Islet precursor cell (in vitro differentiated cells): ENCODE data around the gene EML6.
"Not testable (repeated sequence)": the region's sequence is repeated elsewhere in the genome, so short reads cannot be mapped to it uniquely, and the experiment has no call there.

Source experiments
- DNase-seq: peaks from one replicate; pipeline ENCODE4 v3.0.0-alpha.2; 2018

The EML6 gene

GRCh38 chr2:54969295-54969939 is 246.0 kb downstream of the EML6 start:
- no peak for DNase-seq

DNA sequence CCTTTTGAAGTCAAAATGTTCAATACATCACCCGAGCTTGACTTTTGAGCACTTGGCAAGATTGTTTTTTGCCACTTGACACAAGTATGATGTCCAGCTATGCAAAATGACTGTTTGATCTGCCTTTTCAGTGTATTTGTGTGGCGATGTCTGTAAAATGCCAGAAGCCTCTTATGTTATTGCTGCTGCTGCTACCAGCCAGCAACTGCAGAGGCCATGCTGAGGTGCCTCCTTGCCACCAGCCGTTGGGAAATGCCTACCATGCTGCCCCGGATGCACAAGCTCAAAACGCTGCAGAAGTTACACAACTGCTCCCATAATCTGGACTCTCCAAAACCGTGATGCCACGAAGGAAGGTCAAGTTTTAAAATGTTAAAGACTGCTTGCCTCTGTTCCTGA is 246.5 kb downstream of the EML6 start:
- DNase-seq, result no peak

GRCh38 chr2:54975175-54975574 is 251.7 kb downstream of the EML6 start:
- no peak for DNase-seq

- no peak for DNase-seq
These were observed 252.4 kb downstream of the EML6 start for GRCh38 chr2:54975598-54976492.

GRCh38 chr2:54977149-54977548 is 253.7 kb downstream of the EML6 start:
- DNase-seq, result no peak

DNA sequence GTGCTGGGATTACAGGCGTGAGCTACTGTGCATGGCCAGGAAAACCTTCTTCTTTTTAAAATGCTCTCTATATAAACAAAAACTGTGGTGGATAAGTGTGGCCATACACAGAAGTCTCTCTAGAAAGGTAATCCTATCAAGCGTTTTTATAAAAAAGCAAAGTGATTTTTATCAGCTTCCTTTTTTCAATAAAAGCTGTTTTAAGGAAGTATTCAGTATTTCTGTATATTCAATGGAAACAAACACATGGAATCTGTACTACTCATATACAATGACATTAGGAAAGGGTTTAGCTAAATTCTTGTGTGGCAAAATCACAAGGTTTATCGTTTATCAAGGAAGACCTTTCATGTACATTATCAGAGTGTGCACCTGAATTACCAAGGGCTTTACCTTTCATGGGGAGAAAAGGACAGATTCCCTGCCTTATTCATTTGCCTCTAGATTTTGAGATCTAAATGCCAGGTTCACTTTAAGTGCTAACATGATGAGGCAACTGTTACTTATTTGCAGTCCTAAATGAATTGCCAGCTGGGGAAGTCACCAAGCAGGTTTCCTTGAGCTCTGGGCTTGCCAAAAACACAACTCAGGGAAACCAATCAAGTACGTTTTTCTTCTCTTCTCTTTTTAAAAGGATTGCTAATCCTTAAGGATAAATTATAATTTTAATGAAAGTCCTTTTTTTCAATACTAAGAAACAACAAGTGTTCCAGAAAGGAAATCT is 256.0 kb downstream of the EML6 start:
- DNase-seq, result no peak

DNA sequence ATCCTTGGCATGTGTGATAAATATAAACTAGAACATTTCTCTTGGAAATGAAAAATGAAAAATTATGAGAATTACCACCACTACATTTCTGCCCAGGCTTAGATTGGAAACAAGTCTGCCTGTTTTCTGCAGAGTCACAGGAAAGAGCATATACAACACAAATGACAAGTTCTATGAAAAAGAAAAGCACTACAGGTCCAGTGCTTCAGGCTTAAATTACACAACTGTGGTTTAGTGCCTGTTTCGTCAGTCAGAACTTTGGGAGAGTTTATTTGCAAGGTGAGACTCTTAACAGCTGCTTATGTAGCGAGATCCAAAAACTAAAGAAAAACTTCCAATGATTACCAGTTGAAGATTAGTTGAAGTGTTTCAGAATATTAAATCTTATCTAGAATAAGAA is 257.9 kb downstream of the EML6 start:
- no peak for DNase-seq

GRCh38 chr2:54983345-54984220 is 260.1 kb downstream of the EML6 start:
- no peak for DNase-seq

DNA sequence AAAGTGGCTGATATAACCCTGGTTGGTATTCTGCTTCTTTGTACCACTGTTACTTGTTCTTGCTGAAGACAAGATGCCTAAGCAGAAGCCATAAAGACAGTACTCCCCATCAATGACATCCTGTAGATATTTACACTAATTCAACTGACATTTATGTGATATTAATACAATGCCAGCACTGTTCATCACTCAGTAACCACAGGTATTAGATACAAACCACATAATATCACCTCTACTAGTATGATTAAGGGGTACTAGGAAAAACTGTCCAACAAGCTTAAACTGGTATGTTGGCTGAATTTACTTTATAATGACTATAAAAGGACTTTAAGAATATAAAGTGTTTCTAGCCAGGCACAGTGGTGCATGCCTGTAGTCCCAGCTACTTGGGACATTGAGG is 261.0 kb downstream of the EML6 start:
- no peak for DNase-seq

DNA sequence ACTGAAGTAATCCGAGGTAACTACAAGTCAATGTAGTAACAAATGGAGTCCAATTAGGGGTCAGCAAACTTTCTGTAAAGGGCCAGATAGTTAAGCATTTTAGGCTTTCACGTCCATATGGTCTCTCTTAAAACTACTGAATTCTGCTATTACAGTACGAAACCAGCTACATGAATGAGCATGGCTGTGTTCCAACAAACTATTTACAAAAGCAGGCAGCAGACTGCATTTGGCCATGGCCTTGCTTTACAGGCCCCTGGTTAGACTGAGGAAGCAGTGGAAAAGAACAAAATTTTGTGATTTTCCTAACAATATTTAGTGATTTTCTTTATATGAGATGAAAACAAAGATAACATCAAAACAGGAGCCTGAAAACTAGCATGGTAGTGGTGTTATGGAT is 262.8 kb downstream of the EML6 start:
- DNase-seq, result no peak

GRCh38 chr2:54988612-54989011 is 265.1 kb downstream of the EML6 start:
- DNase-seq, result no peak

- DNase-seq, result not testable (repeated sequence)
These were observed 267.2 kb downstream of the EML6 start for GRCh38 chr2:54990694-54991093.

- DNase-seq, result no peak
These were observed 272.1 kb downstream of the EML6 start for GRCh38 chr2:54995553-54995952.

DNA sequence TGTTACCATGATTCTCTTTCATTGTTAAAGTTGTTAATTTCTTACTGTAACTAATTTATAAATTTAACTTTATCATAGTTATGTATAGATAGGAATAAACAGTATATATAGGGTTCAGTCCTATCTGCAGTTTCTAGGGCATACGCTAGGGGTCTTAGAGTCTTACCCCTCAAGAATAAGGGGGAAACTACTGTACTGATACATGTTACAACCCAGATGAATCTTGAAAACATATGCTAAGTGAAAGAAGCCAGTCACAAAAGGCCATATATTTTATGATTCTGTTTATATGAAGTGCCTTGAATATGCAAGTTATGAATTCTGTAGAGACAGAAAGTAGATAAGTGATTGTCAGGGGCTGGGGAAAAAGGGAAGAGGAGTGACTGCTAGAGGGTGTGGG is 274.4 kb downstream of the EML6 start:
- no peak for DNase-seq

- no peak for DNase-seq
These were observed 275.7 kb downstream of the EML6 start for GRCh38 chr2:54999182-54999581.

- DNase-seq, result no peak
These were observed 276.9 kb downstream of the EML6 start for GRCh38 chr2:55000341-55000740.

- no peak for DNase-seq
These were observed 278.3 kb downstream of the EML6 start for GRCh38 chr2:55001716-55002115.

DNA sequence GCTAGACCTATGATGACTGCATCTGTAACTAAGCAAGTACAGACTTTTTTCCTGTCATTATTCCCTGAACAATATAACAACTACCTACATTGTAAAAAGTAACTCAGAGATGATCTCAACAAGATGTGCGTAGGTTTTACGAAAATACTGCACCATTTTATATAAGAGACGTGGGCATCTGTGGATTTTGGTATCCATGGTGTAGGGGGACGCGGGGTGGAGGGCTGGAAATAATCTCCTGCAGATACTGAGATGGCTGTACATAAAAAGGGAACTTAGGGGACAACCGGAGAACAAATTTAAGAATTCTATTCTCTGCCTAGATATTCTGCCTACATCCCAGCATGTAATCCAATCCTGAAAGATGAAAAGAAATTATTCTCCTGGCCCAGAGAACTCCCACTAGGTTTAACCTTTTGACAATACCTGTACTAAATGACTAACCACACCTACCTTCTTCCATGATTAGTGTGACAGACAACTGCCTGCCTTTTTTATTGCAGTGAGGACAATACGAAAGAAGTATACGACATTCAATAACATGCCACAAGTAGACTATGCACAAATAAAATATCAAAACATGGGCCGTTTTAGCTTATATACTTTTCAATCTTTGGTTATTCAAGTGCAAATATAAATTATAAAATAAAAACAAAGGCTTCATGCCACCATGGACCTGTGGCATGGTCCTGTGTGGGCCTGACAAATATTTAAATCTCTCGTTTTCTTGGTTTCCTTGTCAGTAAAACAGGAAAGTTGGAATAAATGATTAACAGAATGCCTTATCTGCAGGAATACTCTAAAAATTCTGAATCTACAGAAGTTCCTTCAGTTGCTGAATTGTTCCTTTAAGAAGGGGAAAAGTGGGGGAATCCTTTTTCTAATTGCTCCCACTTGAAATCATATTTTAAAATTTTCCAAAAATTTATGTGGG is 280.5 kb downstream of the EML6 start:
- no peak for DNase-seq

DNA sequence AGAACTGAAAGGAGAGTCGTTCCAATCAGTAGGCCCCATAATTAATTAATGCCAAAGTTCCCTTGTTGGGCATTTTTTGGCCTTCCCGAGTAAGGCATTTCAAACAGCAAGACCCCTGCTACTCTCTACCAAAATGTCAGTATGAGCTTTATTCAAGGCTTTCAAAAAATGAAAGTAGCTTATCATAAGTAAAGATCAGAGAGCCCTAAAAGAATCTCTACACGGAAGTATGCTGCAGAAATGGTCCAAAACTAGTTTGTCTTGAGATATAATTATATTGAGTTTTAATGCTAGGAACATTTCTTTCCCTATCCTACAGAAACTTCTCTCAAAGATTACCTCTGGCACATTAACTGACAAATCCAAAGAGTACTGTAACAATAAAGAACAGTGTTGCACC is 282.8 kb downstream of the EML6 start:
- no peak for DNase-seq

GRCh38 chr2:55009277-55010060 is 286.0 kb downstream of the EML6 start:
- DNase-seq, result no peak

DNA sequence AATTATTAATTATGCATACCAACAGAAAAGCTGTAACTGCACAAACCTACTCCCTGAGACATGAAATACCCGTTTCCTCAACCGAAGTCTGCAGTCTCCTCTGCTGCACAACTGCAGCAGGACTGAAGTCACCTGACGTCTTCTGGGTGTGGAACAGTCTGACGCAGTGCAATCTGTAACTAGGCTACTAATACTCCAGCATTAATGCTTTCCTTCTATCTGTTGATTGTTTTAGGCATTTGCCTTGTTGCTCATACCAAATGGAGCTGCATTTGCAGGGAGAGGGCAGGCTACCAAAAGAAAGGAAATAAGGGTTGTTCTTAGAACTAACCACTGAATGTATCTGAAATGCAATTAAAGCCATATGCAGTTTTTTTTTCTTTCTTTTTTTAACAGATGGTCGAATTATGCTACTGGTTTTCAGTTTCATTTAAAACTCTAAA is 286.7 kb downstream of the EML6 start:
- DNase-seq, result peak; percentile 62
